HepG2 (cell line): ENCODE data around the gene ILRUN. TPM values are rescaled to one million over a fixed set of nuclear protein-coding genes. Genes with fewer than 3 reads are reported as not detected.
A peak's percentile ranks its signal among the peaks of the same experiment; 100 is the strongest.

Experiments
- ASH2L ChIP-seq: fragments of 300-600, 200-600 bp; sonication (generic); IDR thresholded peaks from 2 replicates; pipeline ENCODE4 v1.7.0; 2017; ENCODE audit warnings: low read depth, mild to moderate bottlenecking, moderate library complexity, mixed read lengths, low read length; ENCODE audit not compliant: insufficient read length
- HNRNPUL1 ChIP-seq: fragments of 200-400 bp; formaldehyde crosslinking; IDR thresholded peaks from 2 replicates; pipeline ENCODE4 v1.6.1; 2017; ENCODE audit warnings: low read depth, mild to moderate bottlenecking, low read length, moderate library complexity
- HOXA5 ChIP-seq: sonication (generic); formaldehyde crosslinking; IDR thresholded peaks from 2 replicates; pipeline ENCODE4 v1.4.0; 2020; ENCODE audit warnings: missing genetic modification reagents
- POLR2A ChIP-seq, 2 experiments: IDR thresholded peaks; 2 replicates each; pipeline ENCODE4 v1.6.1; 2011; ENCODE audit warnings: low read depth in 2 of 2, low read length in 2 of 2, mild to moderate bottlenecking in 1 of 2, moderate library complexity in 1 of 2; ENCODE audit not compliant: insufficient read depth in 1 of 2
- ZNF556 ChIP-seq: sonication (generic); formaldehyde crosslinking; IDR thresholded peaks from 2 replicates; pipeline ENCODE4 v1.4.0; 2020; ENCODE audit warnings: mild to moderate bottlenecking, missing genetic modification reagents, borderline replicate concordance
- ZNF713 ChIP-seq: sonication (generic); formaldehyde crosslinking; IDR thresholded peaks from 2 replicates; pipeline ENCODE4 v1.4.0; 2020; ENCODE audit warnings: mild to moderate bottlenecking, missing genetic modification reagents
- polyA plus RNA-seq, 8 experiments: library from polyadenylated mRNA; depleted of rRNA in 3 of 8; stranded (reverse) in 7 of 8; unstranded in 1 of 8; fragments of >200 nt; fragmentation: Illumina TruSeq in 4 of 8; extraction: Trizol in 4 of 8; gene quantifications; 2 replicates each; pipeline versions ENCODE4 v1.2.1 to v1.2.3, GENCODE V29; 2011 to 2016; ENCODE audit warnings: low read depth in 4 of 8, missing spikeins in 1 of 8, mixed read lengths in 1 of 8; ENCODE audit not compliant: insufficient read depth in 1 of 8
- total RNA-seq, 5 experiments: library from RNA; depleted of rRNA; stranded (reverse); fragments of >200 nt; fragmentation: Illumina TruSeq; extraction: Trizol; gene quantifications; 2 replicates each; pipeline ENCODE4 v1.2.3, GENCODE V29; 2016; ENCODE audit warnings: low read depth in 1 of 5
- TF ChIP-seq, protein P1 (sequence below): sonication (generic); formaldehyde crosslinking; IDR thresholded peaks from 2 replicates; pipeline ENCODE4 v1.5.0; 2020; ENCODE audit warnings: mild to moderate bottlenecking, missing genetic modification reagents, borderline replicate concordance
- TF ChIP-seq, protein P2 (sequence below): IDR thresholded peaks from 2 replicates; pipeline ENCODE4 v1.6.1; 2012; ENCODE audit warnings: low read depth, low read length, improper control_type of control experiment
- TF ChIP-seq, protein P3 (sequence below): sonication (generic); formaldehyde crosslinking; IDR thresholded peaks from 2 replicates; pipeline ENCODE4 v1.9.0; 2021; ENCODE audit warnings: missing genetic modification reagents, borderline replicate concordance
- TF ChIP-seq, protein P4 (sequence below): sonication (generic); formaldehyde crosslinking; IDR thresholded peaks from 2 replicates; pipeline ENCODE4 v1.5.0; 2020; ENCODE audit warnings: missing genetic modification reagents
- TF ChIP-seq, protein P5 (sequence below): sonication (generic); formaldehyde crosslinking; IDR thresholded peaks from 2 replicates; pipeline ENCODE4 v1.8.1; 2022; ENCODE audit warnings: low read depth, mild to moderate bottlenecking, missing genetic modification reagents
- TF ChIP-seq, protein P6 (sequence below): sonication (generic); formaldehyde crosslinking; IDR thresholded peaks from 2 replicates; pipeline ENCODE4 v1.8.0; 2022; ENCODE audit warnings: mild to moderate bottlenecking, missing genetic modification reagents; ENCODE audit not compliant: insufficient replicate concordance

ILRUN gene
- total and polyA plus RNA-seq, 2 of the 13 experiments (the other 11 are each of a cell fraction or from before 2014, with no cell fraction given), result 45.5 to 66.6 TPM

DNA sequence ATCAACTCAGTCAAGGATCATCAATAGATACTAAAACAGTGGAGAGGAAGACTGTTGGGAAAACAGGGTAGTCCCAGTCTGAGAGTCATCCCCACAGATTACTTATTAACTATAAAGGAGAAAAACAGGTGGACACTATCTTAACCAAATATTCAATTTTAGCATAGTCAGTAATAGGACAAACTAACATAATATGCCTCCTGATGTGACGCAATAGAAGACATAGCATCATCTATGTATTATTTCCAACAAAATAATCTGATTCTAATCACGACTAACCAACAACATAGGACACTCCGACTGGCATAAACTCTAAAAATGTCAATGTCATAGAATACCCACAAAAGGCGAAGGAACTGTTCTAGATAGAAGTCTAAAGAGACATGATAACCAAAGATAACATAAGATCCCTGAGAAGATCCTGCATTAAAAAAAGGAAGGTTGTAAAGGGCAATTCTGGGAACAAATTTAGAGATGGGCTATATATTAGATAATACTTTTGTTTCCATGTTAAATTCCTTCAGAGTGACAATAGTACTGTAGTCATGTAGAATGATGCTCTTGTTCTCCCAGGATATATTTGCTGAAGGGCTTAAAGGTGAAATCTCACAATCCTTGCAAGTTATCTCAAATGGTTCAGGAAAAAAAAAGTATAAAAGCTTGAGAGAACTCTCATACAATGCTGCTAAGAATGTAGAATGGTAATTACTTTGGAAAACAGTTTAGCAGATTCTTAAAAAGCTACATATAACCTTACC, 28.9 kb downstream of the ILRUN start (continued):
- TF ChIP-seq, protein P1, sequence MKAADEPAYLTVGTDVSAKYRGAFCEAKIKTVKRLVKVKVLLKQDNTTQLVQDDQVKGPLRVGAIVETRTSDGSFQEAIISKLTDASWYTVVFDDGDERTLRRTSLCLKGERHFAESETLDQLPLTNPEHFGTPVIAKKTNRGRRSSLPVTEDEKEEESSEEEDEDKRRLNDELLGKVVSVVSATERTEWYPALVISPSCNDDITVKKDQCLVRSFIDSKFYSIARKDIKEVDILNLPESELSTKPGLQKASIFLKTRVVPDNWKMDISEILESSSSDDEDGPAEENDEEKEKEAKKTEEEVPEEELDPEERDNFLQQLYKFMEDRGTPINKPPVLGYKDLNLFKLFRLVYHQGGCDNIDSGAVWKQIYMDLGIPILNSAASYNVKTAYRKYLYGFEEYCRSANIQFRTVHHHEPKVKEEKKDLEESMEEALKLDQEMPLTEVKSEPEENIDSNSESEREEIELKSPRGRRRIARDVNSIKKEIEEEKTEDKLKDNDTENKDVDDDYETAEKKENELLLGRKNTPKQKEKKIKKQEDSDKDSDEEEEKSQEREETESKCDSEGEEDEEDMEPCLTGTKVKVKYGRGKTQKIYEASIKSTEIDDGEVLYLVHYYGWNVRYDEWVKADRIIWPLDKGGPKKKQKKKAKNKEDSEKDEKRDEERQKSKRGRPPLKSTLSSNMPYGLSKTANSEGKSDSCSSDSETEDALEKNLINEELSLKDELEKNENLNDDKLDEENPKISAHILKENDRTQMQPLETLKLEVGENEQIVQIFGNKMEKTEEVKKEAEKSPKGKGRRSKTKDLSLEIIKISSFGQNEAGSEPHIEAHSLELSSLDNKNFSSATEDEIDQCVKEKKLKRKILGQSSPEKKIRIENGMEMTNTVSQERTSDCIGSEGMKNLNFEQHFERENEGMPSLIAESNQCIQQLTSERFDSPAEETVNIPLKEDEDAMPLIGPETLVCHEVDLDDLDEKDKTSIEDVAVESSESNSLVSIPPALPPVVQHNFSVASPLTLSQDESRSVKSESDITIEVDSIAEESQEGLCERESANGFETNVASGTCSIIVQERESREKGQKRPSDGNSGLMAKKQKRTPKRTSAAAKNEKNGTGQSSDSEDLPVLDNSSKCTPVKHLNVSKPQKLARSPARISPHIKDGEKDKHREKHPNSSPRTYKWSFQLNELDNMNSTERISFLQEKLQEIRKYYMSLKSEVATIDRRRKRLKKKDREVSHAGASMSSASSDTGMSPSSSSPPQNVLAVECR (CRISPR knock-in tag), result no peak; the same call in 1 of the 2 replicates
- TF ChIP-seq ZNF556 (CRISPR knock-in tag) (no peak), HOXA5 (CRISPR knock-in tag) (0 out of 2 replicates have a peak, but pooled peaks have one; percentile 20), POLR2A (IDR thresholded peaks at IDR 0.05; ENCODE audit: insufficient read depth in 1 of 2, low read depth in 2 of 2, low read length in 2 of 2) (no peak), ASH2L (peak; percentile 50), ZNF713 (CRISPR knock-in tag) (no peak), HNRNPUL1 (0 out of 2 replicates have a peak, but pooled peaks have one; percentile 28)
- TF ChIP-seq, protein P2, sequence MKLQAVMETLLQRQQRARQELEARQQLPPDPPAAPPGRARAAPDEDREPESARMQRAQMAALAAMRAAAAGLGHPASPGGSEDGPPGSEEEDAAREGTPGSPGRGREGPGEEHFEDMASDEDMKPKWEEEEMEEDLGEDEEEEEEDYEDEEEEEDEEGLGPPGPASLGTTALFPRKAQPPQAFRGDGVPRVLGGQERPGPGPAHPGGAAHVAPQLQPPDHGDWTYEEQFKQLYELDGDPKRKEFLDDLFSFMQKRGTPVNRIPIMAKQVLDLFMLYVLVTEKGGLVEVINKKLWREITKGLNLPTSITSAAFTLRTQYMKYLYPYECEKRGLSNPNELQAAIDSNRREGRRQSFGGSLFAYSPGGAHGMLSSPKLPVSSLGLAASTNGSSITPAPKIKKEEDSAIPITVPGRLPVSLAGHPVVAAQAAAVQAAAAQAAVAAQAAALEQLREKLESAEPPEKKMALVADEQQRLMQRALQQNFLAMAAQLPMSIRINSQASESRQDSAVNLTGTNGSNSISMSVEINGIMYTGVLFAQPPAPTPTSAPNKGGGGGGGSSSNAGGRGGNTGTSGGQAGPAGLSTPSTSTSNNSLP, result peak; percentile 45; the same call in 1 of the 2 replicates
- TF ChIP-seq, protein P3, sequence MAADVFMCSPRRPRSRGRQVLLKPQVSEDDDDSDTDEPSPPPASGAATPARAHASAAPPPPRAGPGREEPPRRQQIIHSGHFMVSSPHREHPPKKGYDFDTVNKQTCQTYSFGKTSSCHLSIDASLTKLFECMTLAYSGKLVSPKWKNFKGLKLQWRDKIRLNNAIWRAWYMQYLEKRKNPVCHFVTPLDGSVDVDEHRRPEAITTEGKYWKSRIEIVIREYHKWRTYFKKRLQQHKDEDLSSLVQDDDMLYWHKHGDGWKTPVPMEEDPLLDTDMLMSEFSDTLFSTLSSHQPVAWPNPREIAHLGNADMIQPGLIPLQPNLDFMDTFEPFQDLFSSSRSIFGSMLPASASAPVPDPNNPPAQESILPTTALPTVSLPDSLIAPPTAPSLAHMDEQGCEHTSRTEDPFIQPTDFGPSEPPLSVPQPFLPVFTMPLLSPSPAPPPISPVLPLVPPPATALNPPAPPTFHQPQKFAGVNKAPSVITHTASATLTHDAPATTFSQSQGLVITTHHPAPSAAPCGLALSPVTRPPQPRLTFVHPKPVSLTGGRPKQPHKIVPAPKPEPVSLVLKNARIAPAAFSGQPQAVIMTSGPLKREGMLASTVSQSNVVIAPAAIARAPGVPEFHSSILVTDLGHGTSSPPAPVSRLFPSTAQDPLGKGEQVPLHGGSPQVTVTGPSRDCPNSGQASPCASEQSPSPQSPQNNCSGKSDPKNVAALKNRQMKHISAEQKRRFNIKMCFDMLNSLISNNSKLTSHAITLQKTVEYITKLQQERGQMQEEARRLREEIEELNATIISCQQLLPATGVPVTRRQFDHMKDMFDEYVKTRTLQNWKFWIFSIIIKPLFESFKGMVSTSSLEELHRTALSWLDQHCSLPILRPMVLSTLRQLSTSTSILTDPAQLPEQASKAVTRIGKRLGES (CRISPR knock-in tag), result no peak
- TF ChIP-seq, protein P4, sequence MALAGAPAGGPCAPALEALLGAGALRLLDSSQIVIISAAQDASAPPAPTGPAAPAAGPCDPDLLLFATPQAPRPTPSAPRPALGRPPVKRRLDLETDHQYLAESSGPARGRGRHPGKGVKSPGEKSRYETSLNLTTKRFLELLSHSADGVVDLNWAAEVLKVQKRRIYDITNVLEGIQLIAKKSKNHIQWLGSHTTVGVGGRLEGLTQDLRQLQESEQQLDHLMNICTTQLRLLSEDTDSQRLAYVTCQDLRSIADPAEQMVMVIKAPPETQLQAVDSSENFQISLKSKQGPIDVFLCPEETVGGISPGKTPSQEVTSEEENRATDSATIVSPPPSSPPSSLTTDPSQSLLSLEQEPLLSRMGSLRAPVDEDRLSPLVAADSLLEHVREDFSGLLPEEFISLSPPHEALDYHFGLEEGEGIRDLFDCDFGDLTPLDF (CRISPR knock-in tag), result no peak
- TF ChIP-seq, protein P5, sequence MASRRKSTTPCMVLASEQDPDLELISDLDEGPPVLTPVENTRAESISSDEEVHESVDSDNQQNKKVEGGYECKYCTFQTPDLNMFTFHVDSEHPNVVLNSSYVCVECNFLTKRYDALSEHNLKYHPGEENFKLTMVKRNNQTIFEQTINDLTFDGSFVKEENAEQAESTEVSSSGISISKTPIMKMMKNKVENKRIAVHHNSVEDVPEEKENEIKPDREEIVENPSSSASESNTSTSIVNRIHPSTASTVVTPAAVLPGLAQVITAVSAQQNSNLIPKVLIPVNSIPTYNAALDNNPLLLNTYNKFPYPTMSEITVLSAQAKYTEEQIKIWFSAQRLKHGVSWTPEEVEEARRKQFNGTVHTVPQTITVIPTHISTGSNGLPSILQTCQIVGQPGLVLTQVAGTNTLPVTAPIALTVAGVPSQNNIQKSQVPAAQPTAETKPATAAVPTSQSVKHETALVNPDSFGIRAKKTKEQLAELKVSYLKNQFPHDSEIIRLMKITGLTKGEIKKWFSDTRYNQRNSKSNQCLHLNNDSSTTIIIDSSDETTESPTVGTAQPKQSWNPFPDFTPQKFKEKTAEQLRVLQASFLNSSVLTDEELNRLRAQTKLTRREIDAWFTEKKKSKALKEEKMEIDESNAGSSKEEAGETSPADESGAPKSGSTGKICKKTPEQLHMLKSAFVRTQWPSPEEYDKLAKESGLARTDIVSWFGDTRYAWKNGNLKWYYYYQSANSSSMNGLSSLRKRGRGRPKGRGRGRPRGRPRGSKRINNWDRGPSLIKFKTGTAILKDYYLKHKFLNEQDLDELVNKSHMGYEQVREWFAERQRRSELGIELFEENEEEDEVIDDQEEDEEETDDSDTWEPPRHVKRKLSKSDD (CRISPR knock-in tag), result no peak
- TF ChIP-seq, protein P6, sequence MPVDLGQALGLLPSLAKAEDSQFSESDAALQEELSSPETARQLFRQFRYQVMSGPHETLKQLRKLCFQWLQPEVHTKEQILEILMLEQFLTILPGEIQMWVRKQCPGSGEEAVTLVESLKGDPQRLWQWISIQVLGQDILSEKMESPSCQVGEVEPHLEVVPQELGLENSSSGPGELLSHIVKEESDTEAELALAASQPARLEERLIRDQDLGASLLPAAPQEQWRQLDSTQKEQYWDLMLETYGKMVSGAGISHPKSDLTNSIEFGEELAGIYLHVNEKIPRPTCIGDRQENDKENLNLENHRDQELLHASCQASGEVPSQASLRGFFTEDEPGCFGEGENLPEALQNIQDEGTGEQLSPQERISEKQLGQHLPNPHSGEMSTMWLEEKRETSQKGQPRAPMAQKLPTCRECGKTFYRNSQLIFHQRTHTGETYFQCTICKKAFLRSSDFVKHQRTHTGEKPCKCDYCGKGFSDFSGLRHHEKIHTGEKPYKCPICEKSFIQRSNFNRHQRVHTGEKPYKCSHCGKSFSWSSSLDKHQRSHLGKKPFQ (CRISPR knock-in tag), result no peak
